Measurements from ENCODE around the gene THAP8. TPM values are rescaled to one million over a fixed set of nuclear protein-coding genes. Genes with fewer than 3 reads are reported as not detected.

The THAP8 gene
- total RNA-seq, 1 experiment from 2014 or later = 3.2 TPM

- CTCF ChIA-PET = interaction anchor here (0.6 to 1.1 kb wide), 5 partner anchors 16 to 223 kb away, joined by 3 to 6 read pairs (median 5); partner anchors contain the start of genes ALKBH6 and ZNF565
These were observed 63.0 kb downstream of the THAP8 start for GRCh38 chr19:35990771-35991730.

GRCh38 chr19:35990156-35990555 is 63.9 kb downstream of the THAP8 start:
- no peak overlapping the region for H3K4me3 Mint-ChIP-seq (ENCODE audit: low read depth, unreplicated experiment)
- H3K4me1 Mint-ChIP-seq (ENCODE audit: low read depth, unreplicated experiment) = no peaks in the 10 kb centered on the region
- intact Hi-C loops (cut with micrococcal nuclease; ENCODE audit: unreplicated experiment) = no loop called here
- H3K27me3 Mint-ChIP-seq (ENCODE audit: unreplicated experiment) = peaks cover 51% of the 10 kb centered on the region
- CTCF ChIA-PET = interaction anchor here (0.6 kb wide), 1 partner anchor 46 kb away, joined by 3 read pairs; no protein-coding TSS in a partner anchor
- peaks cover 4% of the 10 kb centered on the region for H3K9me3 Mint-ChIP-seq (ENCODE audit: low read depth, unreplicated experiment)
- DNase-seq = no peak
- TF ChIP-seq CTCF (IDR thresholded peaks at IDR 0.05; ENCODE audit: unreplicated experiment) = no peak
- BruUV-seq (replicated peaks) = no TSS peak
- H3K27ac Mint-ChIP-seq (ENCODE audit: unreplicated experiment) = no peak overlapping the region
- H3K36me3 Mint-ChIP-seq (ENCODE audit: insufficient read depth, unreplicated experiment) = peaks cover 15% of the 10 kb centered on the region

More at GRCh38 chr19:35990771-35991730, 63.0 kb downstream of the THAP8 start:
- TF ChIP-seq CTCF (IDR thresholded peaks at IDR 0.05; ENCODE audit: unreplicated experiment) = no peak
- DNase-seq = no peak
- BruUV-seq (replicated peaks) = no TSS peak
- H3K9me3 Mint-ChIP-seq (ENCODE audit: low read depth, unreplicated experiment) = peaks cover 2% of the 10 kb centered on the region
- H3K4me3 Mint-ChIP-seq (ENCODE audit: low read depth, unreplicated experiment) = no peak overlapping the region
- intact Hi-C loops (cut with micrococcal nuclease; ENCODE audit: unreplicated experiment) = no loop called here
- peaks cover 24% of the 10 kb centered on the region for H3K36me3 Mint-ChIP-seq (ENCODE audit: insufficient read depth, unreplicated experiment)
- peaks cover 4% of the 10 kb centered on the region for H3K4me1 Mint-ChIP-seq (ENCODE audit: low read depth, unreplicated experiment)
- no peak overlapping the region for H3K27ac Mint-ChIP-seq (ENCODE audit: unreplicated experiment)
- H3K27me3 Mint-ChIP-seq (ENCODE audit: unreplicated experiment) = peaks cover 42% of the 10 kb centered on the region

- Mint-ChIP-seq H3K27me3 (ENCODE audit: unreplicated experiment) (peaks cover 64% of the 10 kb centered on the region), H3K4me1 (ENCODE audit: low read depth, unreplicated experiment) (no peaks in the 10 kb centered on the region), H3K4me3 (ENCODE audit: low read depth, unreplicated experiment) (no peak overlapping the region), H3K36me3 (ENCODE audit: insufficient read depth, unreplicated experiment) (peaks cover 5% of the 10 kb centered on the region), H3K27ac (ENCODE audit: unreplicated experiment) (no peak overlapping the region), H3K9me3 (ENCODE audit: low read depth, unreplicated experiment) (peaks cover 4% of the 10 kb centered on the region)
- DNase-seq = no peak
- CTCF ChIA-PET = interaction anchor here (0.6 kb wide), 1 partner anchor 185 kb away, joined by 3 read pairs; no protein-coding TSS in a partner anchor
- BruUV-seq (replicated peaks) = no TSS peak
- TF ChIP-seq CTCF (IDR thresholded peaks at IDR 0.05; ENCODE audit: unreplicated experiment) = no peak
- intact Hi-C loops (cut with micrococcal nuclease; ENCODE audit: unreplicated experiment) = no loop called here
These were observed 65.3 kb downstream of the THAP8 start for GRCh38 chr19:35988824-35989223.

GRCh38 chr19:35987571-35987896 is 66.6 kb downstream of the THAP8 start:
- no peak overlapping the region for H3K27ac Mint-ChIP-seq (ENCODE audit: unreplicated experiment)
- H3K9me3 Mint-ChIP-seq (ENCODE audit: low read depth, unreplicated experiment) = peaks cover 4% of the 10 kb centered on the region
- no peak for TF ChIP-seq CTCF (IDR thresholded peaks at IDR 0.05; ENCODE audit: unreplicated experiment)
- CTCF ChIA-PET = no interaction called here
- peak overlapping the region; percentile 59 for H3K4me3 Mint-ChIP-seq (ENCODE audit: low read depth, unreplicated experiment)
- DNase-seq = no peak
- H3K36me3 Mint-ChIP-seq (ENCODE audit: insufficient read depth, unreplicated experiment) = peaks cover 5% of the 10 kb centered on the region
- no peaks in the 10 kb centered on the region for H3K4me1 Mint-ChIP-seq (ENCODE audit: low read depth, unreplicated experiment)
- no TSS peak for BruUV-seq (replicated peaks)
- H3K27me3 Mint-ChIP-seq (ENCODE audit: unreplicated experiment) = peaks cover 77% of the 10 kb centered on the region
- intact Hi-C loops (cut with micrococcal nuclease; ENCODE audit: unreplicated experiment) = no loop called here

Measured in Calu3 (cell line).